ENCODE measurements around the gene MBD5. TPM values are rescaled to one million over a fixed set of nuclear protein-coding genes. Genes with fewer than 3 reads are reported as not detected.

MBD5 gene
- total RNA-seq, 2 experiments from 2014 or later, result 13.8 to 46.3 TPM

- Histone ChIP-seq H4K20me1 (ENCODE audit: insufficient read depth, low read length) (no peaks in the 10 kb centered on the region; the same call in 1 of the 2 replicates), H3K4me1 (ENCODE audit: insufficient read depth, low read length, poor library complexity, severe bottlenecking) (no peaks in the 10 kb centered on the region), H3K36me3 (ENCODE audit: insufficient read depth, low read length) (no peaks in the 10 kb centered on the region), H3K9me3 (ENCODE audit: low read length) (no peaks in the 10 kb centered on the region), H3K9me2 (ENCODE audit: insufficient read depth, low read length) (no peaks in the 10 kb centered on the region), H2AFZ (ENCODE audit: low read length) (no peak overlapping the region), H3K4me2 (ENCODE audit: low read length) (no peak overlapping the region), H3K27ac (ENCODE audit: low read depth, low read length, poor library complexity, severe bottlenecking) (no peak overlapping the region), H3K79me2 (ENCODE audit: insufficient read depth, low read depth, low read length) (no peaks in the 10 kb centered on the region), H3K4me3 (ENCODE audit: low read depth, low read length, poor library complexity, severe bottlenecking) (no peak overlapping the region)
- ChIA-PET POLR2A (interaction anchor here (1.0 kb wide), 1 partner anchor 9 kb away, joined by 4 read pairs; no protein-coding TSS in a partner anchor), CTCF (ENCODE audit: unreplicated experiment) (no interaction called here)
- intact Hi-C loops (cut with micrococcal nuclease; ENCODE audit: unreplicated experiment), result no loop called here
- no peak for DNase-seq (ENCODE audit: low spot score)
- BruUV-seq (replicated peaks), result no TSS peak
- no peak for TF ChIP-seq EZH2phosphoT487 (IDR thresholded peaks at IDR 0.05; ENCODE audit: borderline replicate concordance, low read depth, low read length)
- TF ChIP-seq, protein P1, sequence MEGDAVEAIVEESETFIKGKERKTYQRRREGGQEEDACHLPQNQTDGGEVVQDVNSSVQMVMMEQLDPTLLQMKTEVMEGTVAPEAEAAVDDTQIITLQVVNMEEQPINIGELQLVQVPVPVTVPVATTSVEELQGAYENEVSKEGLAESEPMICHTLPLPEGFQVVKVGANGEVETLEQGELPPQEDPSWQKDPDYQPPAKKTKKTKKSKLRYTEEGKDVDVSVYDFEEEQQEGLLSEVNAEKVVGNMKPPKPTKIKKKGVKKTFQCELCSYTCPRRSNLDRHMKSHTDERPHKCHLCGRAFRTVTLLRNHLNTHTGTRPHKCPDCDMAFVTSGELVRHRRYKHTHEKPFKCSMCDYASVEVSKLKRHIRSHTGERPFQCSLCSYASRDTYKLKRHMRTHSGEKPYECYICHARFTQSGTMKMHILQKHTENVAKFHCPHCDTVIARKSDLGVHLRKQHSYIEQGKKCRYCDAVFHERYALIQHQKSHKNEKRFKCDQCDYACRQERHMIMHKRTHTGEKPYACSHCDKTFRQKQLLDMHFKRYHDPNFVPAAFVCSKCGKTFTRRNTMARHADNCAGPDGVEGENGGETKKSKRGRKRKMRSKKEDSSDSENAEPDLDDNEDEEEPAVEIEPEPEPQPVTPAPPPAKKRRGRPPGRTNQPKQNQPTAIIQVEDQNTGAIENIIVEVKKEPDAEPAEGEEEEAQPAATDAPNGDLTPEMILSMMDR (conservative IDR thresholded peaks at IDR 0.05; ENCODE audit: low read length), result no peak
Observed at GRCh38 chr2:148052687-148053086, 31.8 kb downstream of the MBD5 start.

GRCh38 chr2:148058641-148059040 lies 37.8 kb downstream of the MBD5 start:
- no peaks in the 10 kb centered on the region for H4K20me1 ChIP-seq (ENCODE audit: insufficient read depth, low read length)
- BruUV-seq (replicated peaks), result no TSS peak
- ChIA-PET CTCF (ENCODE audit: unreplicated experiment) (no interaction called here), POLR2A (interaction anchor here (0.9 kb wide), 1 partner anchor 11 kb away, joined by 4 read pairs; no protein-coding TSS in a partner anchor)
- intact Hi-C loops (cut with micrococcal nuclease; ENCODE audit: unreplicated experiment), result no loop called here
- no peaks in the 10 kb centered on the region for H3K4me1 ChIP-seq (ENCODE audit: insufficient read depth, low read length, poor library complexity, severe bottlenecking)
- H3K36me3 ChIP-seq (ENCODE audit: insufficient read depth, low read length), result no peaks in the 10 kb centered on the region
- H3K79me2 ChIP-seq (ENCODE audit: insufficient read depth, low read depth, low read length), result no peaks in the 10 kb centered on the region
- H2AFZ ChIP-seq (ENCODE audit: low read length), result no peak overlapping the region
- TF ChIP-seq, protein P1 (conservative IDR thresholded peaks at IDR 0.05; ENCODE audit: low read length), result no peak
- no peak for TF ChIP-seq EZH2phosphoT487 (IDR thresholded peaks at IDR 0.05; ENCODE audit: borderline replicate concordance, low read depth, low read length)
- H3K4me2 ChIP-seq (ENCODE audit: low read length), result no peak overlapping the region
- DNase-seq (ENCODE audit: low spot score), result no peak
- H3K4me3 ChIP-seq (ENCODE audit: low read depth, low read length, poor library complexity, severe bottlenecking), result no peak overlapping the region
- H3K9me2 ChIP-seq (ENCODE audit: insufficient read depth, low read length), result no peaks in the 10 kb centered on the region
- H3K9me3 ChIP-seq (ENCODE audit: low read length), result no peaks in the 10 kb centered on the region
- no peak overlapping the region for H3K27ac ChIP-seq (ENCODE audit: low read depth, low read length, poor library complexity, severe bottlenecking)

DNA sequence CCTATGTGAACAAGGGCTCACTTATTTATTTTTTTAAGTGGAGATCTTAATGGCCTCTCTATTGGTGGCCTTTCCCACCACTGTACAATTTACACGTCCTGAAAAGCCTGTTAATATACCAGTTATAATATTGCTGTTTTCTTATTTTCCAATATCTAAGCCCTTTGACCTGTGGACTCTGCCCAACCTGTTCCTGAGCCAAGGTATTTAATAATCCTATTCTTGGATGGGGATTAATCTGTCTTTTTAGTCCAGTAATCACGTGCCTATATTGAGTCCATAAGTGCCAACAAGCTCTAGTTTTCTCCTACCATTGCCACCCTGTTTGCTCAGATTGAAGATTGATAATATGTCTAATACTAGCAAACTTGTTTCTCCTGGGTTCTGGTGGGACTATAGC lies 42.7 kb downstream of the MBD5 start:
- Histone ChIP-seq H3K9me2 (ENCODE audit: insufficient read depth, low read length) (no peaks in the 10 kb centered on the region), H4K20me1 (ENCODE audit: insufficient read depth, low read length) (no peaks in the 10 kb centered on the region), H2AFZ (ENCODE audit: low read length) (no peak overlapping the region), H3K79me2 (ENCODE audit: insufficient read depth, low read depth, low read length) (no peaks in the 10 kb centered on the region), H3K36me3 (ENCODE audit: insufficient read depth, low read length) (no peaks in the 10 kb centered on the region), H3K4me3 (ENCODE audit: low read depth, low read length, poor library complexity, severe bottlenecking) (no peak overlapping the region), H3K27ac (ENCODE audit: low read depth, low read length, poor library complexity, severe bottlenecking) (no peak overlapping the region), H3K4me2 (ENCODE audit: low read length) (no peak overlapping the region), H3K4me1 (ENCODE audit: insufficient read depth, low read length, poor library complexity, severe bottlenecking) (no peaks in the 10 kb centered on the region), H3K9me3 (ENCODE audit: low read length) (no peaks in the 10 kb centered on the region)
- intact Hi-C loops (cut with micrococcal nuclease; ENCODE audit: unreplicated experiment), result no loop called here
- no peak for DNase-seq (ENCODE audit: low spot score)
- BruUV-seq (replicated peaks), result no TSS peak
- TF ChIP-seq, protein P1 (conservative IDR thresholded peaks at IDR 0.05; ENCODE audit: low read length), result no peak
- TF ChIP-seq EZH2phosphoT487 (IDR thresholded peaks at IDR 0.05; ENCODE audit: borderline replicate concordance, low read depth, low read length), result no peak
- ChIA-PET POLR2A (interaction anchor here (0.7 to 1.1 kb wide), 3 partner anchors 15 to 117 kb away, joined by 4 read pairs; no protein-coding TSS in a partner anchor), CTCF (ENCODE audit: unreplicated experiment) (no interaction called here)
